Erythroblast (primary cell): ENCODE measurements around the gene TRAPPC2L.

Experiments
- GATA1 ChIP-seq: IDR thresholded peaks from 2 replicates; pipeline ENCODE4 v1.6.1; 2011; ENCODE audit warnings: low read depth, mild to moderate bottlenecking, control low read depth, low read length, moderate library complexity
- POLR2A ChIP-seq: IDR thresholded peaks from 2 replicates; pipeline ENCODE4 v1.6.1; 2011; ENCODE audit warnings: mild to moderate bottlenecking, low read length

GRCh38 chr16:88909431-88910210 is 52.7 kb downstream of the TRAPPC2L start:
- TF ChIP-seq POLR2A, result no peak
- no peak for TF ChIP-seq GATA1
